ENCODE data around the gene PRKN.
"Not testable (repeated sequence)": the region's sequence is repeated elsewhere in the genome, so short reads cannot be mapped to it uniquely, and the experiment has no call there.

Gene PRKN

GRCh38 chr6:161314541-161315245 is 1412.9 kb downstream of the PRKN start:
- DNase-seq: not testable (repeated sequence)

- DNase-seq: no peak
These were observed 1413.5 kb downstream of the PRKN start for GRCh38 chr6:161313940-161314509.

GRCh38 chr6:161313475-161313874 is 1414.1 kb downstream of the PRKN start:
- DNase-seq: not testable (repeated sequence)

- DNase-seq: not testable (repeated sequence)
These were observed 1417.8 kb downstream of the PRKN start for GRCh38 chr6:161309774-161310173.

- no peak for DNase-seq
These were observed 1419.4 kb downstream of the PRKN start for GRCh38 chr6:161308075-161308655.

GRCh38 chr6:161305860-161306259 is 1421.7 kb downstream of the PRKN start:
- DNase-seq: no peak

GRCh38 chr6:161303628-161304340 is 1423.8 kb downstream of the PRKN start:
- DNase-seq: no peak

- DNase-seq: no peak
These were observed 1424.6 kb downstream of the PRKN start for GRCh38 chr6:161302949-161303348.

GRCh38 chr6:161301338-161301737 is 1426.2 kb downstream of the PRKN start:
- DNase-seq: no peak

GRCh38 chr6:161300823-161301222 is 1426.7 kb downstream of the PRKN start:
- no peak for DNase-seq

GRCh38 chr6:161299726-161300125 is 1427.8 kb downstream of the PRKN start:
- no peak for DNase-seq
